ENCODE results near the gene MROH2A.

MROH2A gene

GRCh38 chr2:233854241-233854981 is 76.3 kb downstream of the MROH2A start, which contains the start of gene HJURP:
Gene HJURP (minus strand): TSS chr2:233854535. CDS start chr2:233854500, 35 bp downstream.
- peak; percentile 93 for DNase-seq (ENCODE audit: low spot score)

- DNase-seq (ENCODE audit: low spot score), result no peak
These were observed 77.2 kb downstream of the MROH2A start for GRCh38 chr2:233855345-233855744.

GRCh38 chr2:233856184-233856583 is 78.1 kb downstream of the MROH2A start:
- no peak for DNase-seq (ENCODE audit: low spot score)

- peak; percentile 46 for DNase-seq (ENCODE audit: low spot score)
These were observed 79.5 kb downstream of the MROH2A start for GRCh38 chr2:233857511-233858141.

- DNase-seq (ENCODE audit: low spot score), result no peak
These were observed 80.2 kb downstream of the MROH2A start for GRCh38 chr2:233858331-233858730.

DNA sequence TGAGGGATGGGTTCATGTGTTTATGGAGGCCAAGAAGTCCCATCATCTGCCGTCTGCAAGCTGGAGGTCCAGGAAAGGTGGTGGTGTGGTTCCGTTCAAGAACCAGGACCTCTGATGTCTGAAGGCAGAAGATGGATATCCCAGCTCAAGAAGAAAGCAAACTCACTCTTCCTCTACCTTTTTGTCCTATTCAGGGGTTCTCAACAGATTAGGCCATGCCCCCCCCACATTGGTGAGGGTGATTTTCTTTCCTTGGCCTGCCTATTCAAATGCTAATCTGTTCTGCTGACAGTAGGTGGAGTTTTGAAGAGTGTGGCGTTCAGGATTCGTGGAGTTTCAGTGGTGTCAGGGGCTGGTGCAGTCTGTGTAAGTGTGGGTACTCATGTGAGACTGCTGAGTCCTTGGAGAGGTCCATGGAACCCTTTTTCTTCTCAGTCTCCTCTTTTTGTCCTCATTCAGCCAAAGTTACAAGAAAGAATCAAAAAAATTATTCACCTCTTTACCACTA is 84.2 kb downstream of the MROH2A start:
- peak; percentile 21 for DNase-seq (ENCODE audit: low spot score)

- peak; percentile 63 for DNase-seq (ENCODE audit: low spot score)
These were observed 87.7 kb downstream of the MROH2A start for GRCh38 chr2:233865838-233866237.

DNA sequence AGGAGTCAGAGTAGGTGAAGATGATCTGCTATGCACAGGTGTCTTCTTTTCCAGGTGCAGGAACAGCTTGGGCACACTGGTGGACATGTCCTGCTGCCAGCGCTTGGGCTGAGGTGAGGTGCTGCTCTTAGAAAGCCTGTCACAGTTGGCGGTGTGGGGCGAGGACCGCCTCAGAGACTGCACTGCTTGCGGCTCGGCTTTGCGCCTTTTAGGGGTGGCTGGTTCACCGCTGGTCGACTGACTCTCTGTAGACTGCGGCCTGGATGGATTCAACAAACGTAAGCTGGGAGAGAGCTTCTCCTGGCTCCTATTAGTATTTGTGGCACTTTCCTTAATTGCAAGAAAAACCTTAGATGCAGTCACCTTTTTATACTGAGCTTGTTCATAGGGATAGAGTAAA is 88.3 kb downstream of the MROH2A start:
- DNase-seq (ENCODE audit: low spot score), result no peak

- peak; percentile 75 for DNase-seq (ENCODE audit: low spot score)
These were observed 89.9 kb downstream of the MROH2A start, which contains the start of gene MSL3B for GRCh38 chr2:233867993-233868532. Gene MSL3B (minus strand): TSS chr2:233868386.

DNA sequence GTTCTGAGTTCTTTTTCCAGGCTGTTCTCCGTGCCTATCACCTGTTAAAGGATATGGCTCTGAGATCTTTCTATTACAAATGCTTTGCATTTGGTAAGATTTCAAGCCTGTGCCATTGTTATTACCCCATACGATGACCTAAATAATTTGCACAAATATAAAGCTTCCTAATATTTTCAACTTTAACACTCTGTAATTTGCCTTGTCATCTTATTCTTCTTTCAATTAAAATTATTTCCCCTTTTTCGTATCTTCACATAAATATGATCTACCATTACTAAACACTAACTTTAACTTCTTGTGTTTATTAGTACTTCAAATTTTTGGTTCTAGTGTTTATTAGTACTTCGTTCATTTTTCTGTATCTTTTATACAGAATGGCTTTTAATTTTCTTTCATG is 93.3 kb downstream of the MROH2A start:
- no peak for DNase-seq (ENCODE audit: low spot score)

DNA sequence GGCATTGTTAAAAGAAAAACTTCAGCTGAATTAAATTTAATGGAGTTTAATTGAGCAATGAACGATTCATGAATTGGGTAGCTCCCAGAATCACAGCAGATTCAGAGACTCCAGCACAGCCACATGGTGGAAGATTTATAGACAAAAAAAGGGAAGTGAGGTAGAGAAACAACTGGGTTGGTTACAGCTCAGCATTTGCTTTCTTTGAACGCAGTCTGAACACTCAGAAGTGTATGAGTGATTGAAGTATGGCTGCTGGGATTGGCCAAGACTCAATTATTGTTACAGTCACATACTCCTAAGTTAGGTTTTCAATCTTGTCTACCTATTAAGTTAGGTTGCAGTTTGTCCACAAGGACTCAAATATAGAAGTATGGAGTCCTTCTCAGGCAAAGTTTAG is 94.0 kb downstream of the MROH2A start:
- DNase-seq (ENCODE audit: low spot score), result peak; percentile 44

GRCh38 chr2:233882353-233882752 is 104.2 kb downstream of the MROH2A start:
- no peak for DNase-seq (ENCODE audit: low spot score)
